ENCODE results near the gene NTRK2. TPM values are rescaled to one million over a fixed set of nuclear protein-coding genes. Genes with fewer than 3 reads are reported as not detected.

The NTRK2 gene
- total RNA-seq, 1 donor from 2014 or later: 23.8 TPM

- no peaks in the 10 kb centered on the region for H3K27me3 ChIP-seq
- H3K9me3 ChIP-seq: no peaks in the 10 kb centered on the region
- DNase-seq (ENCODE audit: low spot score in 2 of 2): no peak
- no peaks in the 10 kb centered on the region for H3K4me1 ChIP-seq
- no peaks in the 10 kb centered on the region for H3K36me3 ChIP-seq
- H3K4me3 ChIP-seq: no peak overlapping the region
- no peak overlapping the region for H3K27ac ChIP-seq
- no peak for TF ChIP-seq CTCF (IDR thresholded peaks at IDR 0.05)
- intact Hi-C loops (cut with DNase I): no loop called here
Observed at GRCh38 chr9:84831377-84831776, 161.8 kb downstream of the NTRK2 start.

GRCh38 chr9:84832453-84832852, 162.9 kb downstream of the NTRK2 start:
- no peak for TF ChIP-seq CTCF (IDR thresholded peaks at IDR 0.05)
- no peaks in the 10 kb centered on the region for H3K36me3 ChIP-seq
- intact Hi-C loops (cut with DNase I): no loop called here
- H3K27ac ChIP-seq: no peak overlapping the region
- H3K4me1 ChIP-seq: no peaks in the 10 kb centered on the region
- H3K27me3 ChIP-seq: no peaks in the 10 kb centered on the region
- no peak for DNase-seq (ENCODE audit: low spot score in 2 of 2)
- H3K9me3 ChIP-seq: no peaks in the 10 kb centered on the region
- H3K4me3 ChIP-seq: no peak overlapping the region

GRCh38 chr9:84834426-84834825, 164.9 kb downstream of the NTRK2 start:
- no peak for TF ChIP-seq CTCF (IDR thresholded peaks at IDR 0.05)
- no peak overlapping the region for H3K4me3 ChIP-seq
- no peaks in the 10 kb centered on the region for H3K27me3 ChIP-seq
- H3K27ac ChIP-seq: no peak overlapping the region
- no peak for DNase-seq (ENCODE audit: low spot score in 2 of 2)
- intact Hi-C loops (cut with DNase I): no loop called here
- H3K36me3 ChIP-seq: no peaks in the 10 kb centered on the region
- no peaks in the 10 kb centered on the region for H3K9me3 ChIP-seq
- H3K4me1 ChIP-seq: no peaks in the 10 kb centered on the region

- H3K36me3 ChIP-seq: no peaks in the 10 kb centered on the region
- no peaks in the 10 kb centered on the region for H3K27me3 ChIP-seq
- H3K4me1 ChIP-seq: no peaks in the 10 kb centered on the region
- intact Hi-C loops (cut with DNase I): no loop called here
- no peak for DNase-seq (ENCODE audit: low spot score in 2 of 2)
- H3K9me3 ChIP-seq: no peaks in the 10 kb centered on the region
- TF ChIP-seq CTCF (IDR thresholded peaks at IDR 0.05): no peak
- no peak overlapping the region for H3K4me3 ChIP-seq
- H3K27ac ChIP-seq: no peak overlapping the region
Observed at GRCh38 chr9:84835745-84836144, 166.2 kb downstream of the NTRK2 start.

GRCh38 chr9:84838879-84839278, 169.3 kb downstream of the NTRK2 start:
- Histone ChIP-seq H3K4me1 (no peaks in the 10 kb centered on the region), H3K36me3 (no peaks in the 10 kb centered on the region), H3K27ac (no peak overlapping the region), H3K4me3 (no peak overlapping the region), H3K9me3 (no peaks in the 10 kb centered on the region), H3K27me3 (no peaks in the 10 kb centered on the region)
- intact Hi-C loops (cut with DNase I): no loop called here
- TF ChIP-seq CTCF (IDR thresholded peaks at IDR 0.05): no peak
- DNase-seq (ENCODE audit: low spot score in 2 of 2): no peak

GRCh38 chr9:84839541-84839940, 170.0 kb downstream of the NTRK2 start:
- TF ChIP-seq CTCF (IDR thresholded peaks at IDR 0.05): no peak
- no peaks in the 10 kb centered on the region for H3K36me3 ChIP-seq
- no peaks in the 10 kb centered on the region for H3K4me1 ChIP-seq
- no peak overlapping the region for H3K27ac ChIP-seq
- H3K9me3 ChIP-seq: no peaks in the 10 kb centered on the region
- intact Hi-C loops (cut with DNase I): no loop called here
- DNase-seq (ENCODE audit: low spot score in 2 of 2): no peak
- H3K27me3 ChIP-seq: no peaks in the 10 kb centered on the region
- no peak overlapping the region for H3K4me3 ChIP-seq

Measured in ascending aorta (tissue), 2 donors.